Adrenal gland (tissue), 5 donors: ENCODE measurements around the gene PRSS50.

Source experiments
- POLR2A ChIP-seq, 2 donors: fragments of 450-650 bp; IDR thresholded peaks; one replicate each; pipeline ENCODE4 v1.6.1; 2017; ENCODE audit warnings: antibody characterized with exemption in 2 of 2, mild to moderate bottlenecking in 2 of 2, moderate library complexity in 1 of 2
- TF ChIP-seq, protein P1 (sequence below), 6 experiments: fragments of 450-650 bp in 4 of 6; fragments of 200-600 bp in 2 of 6; sonication (generic) in 1 of 6; IDR thresholded peaks; 1 replicate in 5 of 6; 2 replicates in 1 of 6; pipeline versions ENCODE4 v1.5.1 to v1.8.0; 2016 to 2021; ENCODE audit warnings: antibody characterized with exemption in 6 of 6, mild to moderate bottlenecking in 2 of 6, moderate library complexity in 1 of 6
- donor health status: DM: no; HTN: no; CAD: no.

DNA sequence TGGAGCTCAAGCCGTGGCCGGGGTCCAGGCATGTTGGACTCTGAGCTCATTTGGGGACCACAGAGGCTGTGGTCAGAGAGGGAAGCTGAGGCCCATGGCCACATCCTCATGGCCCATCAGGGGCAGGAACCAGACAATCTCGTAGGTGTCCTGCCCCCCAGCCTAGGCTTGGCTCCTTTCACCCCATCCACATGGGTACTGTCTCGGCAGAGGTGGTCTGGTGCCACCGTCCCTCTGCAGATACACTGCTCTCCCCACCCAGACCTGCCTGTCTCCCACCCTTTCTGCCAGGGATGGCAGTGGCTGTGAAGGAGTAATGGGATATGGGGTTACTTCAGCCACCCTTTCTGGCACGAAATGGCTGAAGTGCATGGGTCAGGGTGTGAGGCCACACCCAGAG lies 7.9 kb downstream of the PRSS50 start:
- TF ChIP-seq, protein P1, sequence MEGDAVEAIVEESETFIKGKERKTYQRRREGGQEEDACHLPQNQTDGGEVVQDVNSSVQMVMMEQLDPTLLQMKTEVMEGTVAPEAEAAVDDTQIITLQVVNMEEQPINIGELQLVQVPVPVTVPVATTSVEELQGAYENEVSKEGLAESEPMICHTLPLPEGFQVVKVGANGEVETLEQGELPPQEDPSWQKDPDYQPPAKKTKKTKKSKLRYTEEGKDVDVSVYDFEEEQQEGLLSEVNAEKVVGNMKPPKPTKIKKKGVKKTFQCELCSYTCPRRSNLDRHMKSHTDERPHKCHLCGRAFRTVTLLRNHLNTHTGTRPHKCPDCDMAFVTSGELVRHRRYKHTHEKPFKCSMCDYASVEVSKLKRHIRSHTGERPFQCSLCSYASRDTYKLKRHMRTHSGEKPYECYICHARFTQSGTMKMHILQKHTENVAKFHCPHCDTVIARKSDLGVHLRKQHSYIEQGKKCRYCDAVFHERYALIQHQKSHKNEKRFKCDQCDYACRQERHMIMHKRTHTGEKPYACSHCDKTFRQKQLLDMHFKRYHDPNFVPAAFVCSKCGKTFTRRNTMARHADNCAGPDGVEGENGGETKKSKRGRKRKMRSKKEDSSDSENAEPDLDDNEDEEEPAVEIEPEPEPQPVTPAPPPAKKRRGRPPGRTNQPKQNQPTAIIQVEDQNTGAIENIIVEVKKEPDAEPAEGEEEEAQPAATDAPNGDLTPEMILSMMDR (IDR thresholded peaks at IDR 0.05), result no peak
- TF ChIP-seq POLR2A (IDR thresholded peaks at IDR 0.05), result no peak
